GM18861 (cell line): ENCODE measurements around the gene KRTAP5-4.
"Not testable (repeated sequence)": the region's sequence is repeated elsewhere in the genome, so short reads cannot be mapped to it uniquely, and the experiment has no call there.

Experiments used
- ATAC-seq: cut with Tn5 transposase; IDR thresholded peaks from one replicate; pipeline ENCODE4 v1.9.1; 2021; ENCODE audit not compliant: unreplicated experiment

The KRTAP5-4 gene

DNA sequence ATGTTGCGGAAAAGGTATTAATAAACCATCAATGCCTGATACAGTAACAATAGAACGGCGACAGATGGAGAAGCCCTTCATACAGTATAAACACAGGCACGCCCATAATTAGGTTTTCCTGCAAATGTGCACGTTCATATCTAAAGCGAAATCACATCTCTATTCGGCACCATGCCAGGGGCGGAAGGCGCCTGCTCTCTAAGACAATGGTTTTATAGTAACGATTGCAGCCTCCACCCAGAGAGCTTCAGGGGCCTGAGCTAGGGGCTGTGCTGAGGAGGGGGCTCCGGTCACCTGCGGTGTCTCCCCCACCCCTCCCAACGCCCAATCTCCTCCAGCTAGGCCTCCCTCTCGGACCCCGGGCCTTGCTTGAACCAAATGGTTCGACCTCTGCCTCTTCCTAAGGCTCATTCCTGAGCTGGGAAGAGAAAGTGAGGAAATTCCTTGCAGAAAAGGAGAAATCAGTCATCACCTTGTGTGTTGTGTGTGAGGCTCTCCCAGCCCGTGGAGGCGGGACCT lies 17.2 kb upstream of the KRTAP5-4 start:
- no peak for ATAC-seq

- no peak for ATAC-seq
Measured at GRCh38 chr11:1638344-1638743, 16.4 kb upstream of the KRTAP5-4 start.

DNA sequence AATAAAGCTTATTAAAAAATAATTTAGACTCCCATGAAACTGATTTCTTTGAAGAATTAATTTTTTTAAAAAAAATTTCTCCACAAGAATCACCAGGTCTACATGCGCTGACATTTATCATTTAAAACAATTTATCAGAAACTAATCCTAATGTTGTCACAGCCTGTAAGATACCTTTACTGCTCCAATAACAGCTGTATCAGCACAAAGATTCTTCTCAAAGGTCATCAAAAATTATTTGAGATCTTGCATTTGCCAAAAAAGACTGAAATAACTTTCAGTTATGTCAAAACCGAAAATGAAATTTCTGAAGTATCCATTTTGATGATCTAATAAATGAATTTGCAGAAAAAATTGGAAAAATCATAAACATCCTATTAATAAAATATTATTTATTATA lies 15.7 kb upstream of the KRTAP5-4 start:
- ATAC-seq, result no peak

DNA sequence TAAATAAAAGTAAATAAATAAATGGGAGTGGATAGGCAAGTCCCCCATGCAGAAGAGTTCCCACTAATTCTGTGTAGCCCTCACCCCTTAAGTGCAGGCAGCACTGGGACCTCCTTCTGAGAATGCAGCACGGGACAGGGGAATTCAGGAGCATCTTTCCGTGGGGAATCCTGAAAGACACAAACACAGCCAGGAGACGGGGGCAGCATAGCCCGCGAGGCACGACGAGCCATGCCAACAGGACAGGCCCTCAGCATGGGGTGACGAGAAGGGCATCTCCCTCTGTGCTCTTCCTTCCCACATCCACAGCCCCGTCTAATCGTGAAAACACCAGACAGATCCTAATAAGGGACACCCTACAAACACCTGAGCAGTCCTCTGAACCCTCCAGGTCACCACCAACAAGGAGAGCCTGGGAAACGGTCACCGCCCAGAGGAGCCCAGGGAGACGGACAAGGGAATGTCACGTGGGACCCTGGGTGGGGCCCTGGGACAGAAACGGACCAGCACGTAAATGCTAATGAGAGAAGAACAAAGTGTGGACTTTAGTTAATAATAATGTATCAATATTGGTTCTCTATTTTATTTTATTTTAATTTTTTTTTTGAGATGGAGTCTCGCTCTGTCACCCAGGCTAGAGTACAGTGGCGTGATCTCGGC lies 14.5 kb upstream of the KRTAP5-4 start:
- no peak for ATAC-seq

DNA sequence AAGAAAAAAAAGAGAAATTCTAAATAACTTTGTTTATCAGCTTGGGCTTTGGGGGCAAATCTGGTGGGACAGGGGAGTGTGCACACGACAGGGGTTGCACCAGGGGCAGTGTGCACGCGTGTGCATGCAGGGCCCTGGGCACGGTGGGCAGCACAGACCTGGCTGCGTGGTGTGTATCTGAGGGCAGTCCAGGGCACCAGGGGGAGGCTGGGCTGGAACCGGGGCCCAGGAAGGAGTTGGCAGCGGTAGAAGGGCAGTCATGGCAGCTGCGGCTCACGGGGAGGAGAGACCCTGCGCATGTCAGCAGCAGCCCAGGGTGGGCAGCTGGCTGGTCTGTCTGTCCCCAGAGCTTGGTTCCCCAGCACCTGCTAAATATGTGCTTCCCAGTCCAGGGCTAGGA lies 11.9 kb upstream of the KRTAP5-4 start:
- ATAC-seq, result no peak

GRCh38 chr11:1632053-1632714 lies 10.2 kb upstream of the KRTAP5-4 start:
- ATAC-seq, result no peak

DNA sequence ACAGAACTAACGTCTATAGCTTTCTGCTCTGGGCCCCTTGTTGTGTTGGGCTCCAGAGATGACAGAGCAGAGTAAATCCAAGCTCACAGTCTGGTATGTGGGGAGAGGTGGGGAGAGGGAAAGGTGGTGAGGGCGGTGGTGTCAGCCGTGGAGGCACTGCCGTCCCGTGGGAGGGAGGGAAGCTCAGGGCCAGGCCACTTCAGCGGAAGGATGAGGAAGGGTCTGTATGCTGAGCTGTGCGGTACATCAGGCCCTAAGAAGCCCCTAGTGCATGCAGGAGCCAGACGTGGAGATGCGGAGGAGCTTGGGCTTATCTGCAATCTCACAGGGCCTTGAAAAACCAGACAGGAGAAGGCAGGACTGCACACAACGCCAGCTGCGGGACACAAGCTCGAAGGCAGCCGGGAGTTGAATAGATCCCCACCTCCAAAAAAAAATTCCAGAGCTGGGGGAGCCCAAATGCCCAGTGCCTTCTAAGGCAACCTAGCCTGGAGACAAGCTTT lies 9.2 kb upstream of the KRTAP5-4 start:
- no peak for ATAC-seq

DNA sequence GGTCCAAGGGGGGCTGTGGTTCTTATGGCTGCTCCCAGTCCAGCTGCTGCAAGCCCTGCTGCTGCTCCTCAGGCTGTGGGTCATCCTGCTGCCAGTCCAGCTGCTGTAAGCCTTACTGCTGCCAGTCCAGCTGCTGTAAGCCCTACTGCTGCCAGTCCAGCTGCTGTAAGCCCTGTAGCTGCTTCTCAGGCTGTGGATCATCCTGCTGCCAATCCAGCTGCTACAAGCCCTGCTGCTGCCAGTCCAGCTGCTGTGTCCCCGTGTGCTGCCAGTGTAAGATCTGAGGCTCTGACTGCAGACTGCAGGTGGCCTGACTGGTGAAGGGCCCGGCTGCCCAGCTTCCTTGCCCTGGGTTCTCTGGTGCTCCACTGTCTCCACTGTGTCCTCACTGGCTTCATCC lies 8.3 kb upstream of the KRTAP5-4 start:
- ATAC-seq, result no peak

DNA sequence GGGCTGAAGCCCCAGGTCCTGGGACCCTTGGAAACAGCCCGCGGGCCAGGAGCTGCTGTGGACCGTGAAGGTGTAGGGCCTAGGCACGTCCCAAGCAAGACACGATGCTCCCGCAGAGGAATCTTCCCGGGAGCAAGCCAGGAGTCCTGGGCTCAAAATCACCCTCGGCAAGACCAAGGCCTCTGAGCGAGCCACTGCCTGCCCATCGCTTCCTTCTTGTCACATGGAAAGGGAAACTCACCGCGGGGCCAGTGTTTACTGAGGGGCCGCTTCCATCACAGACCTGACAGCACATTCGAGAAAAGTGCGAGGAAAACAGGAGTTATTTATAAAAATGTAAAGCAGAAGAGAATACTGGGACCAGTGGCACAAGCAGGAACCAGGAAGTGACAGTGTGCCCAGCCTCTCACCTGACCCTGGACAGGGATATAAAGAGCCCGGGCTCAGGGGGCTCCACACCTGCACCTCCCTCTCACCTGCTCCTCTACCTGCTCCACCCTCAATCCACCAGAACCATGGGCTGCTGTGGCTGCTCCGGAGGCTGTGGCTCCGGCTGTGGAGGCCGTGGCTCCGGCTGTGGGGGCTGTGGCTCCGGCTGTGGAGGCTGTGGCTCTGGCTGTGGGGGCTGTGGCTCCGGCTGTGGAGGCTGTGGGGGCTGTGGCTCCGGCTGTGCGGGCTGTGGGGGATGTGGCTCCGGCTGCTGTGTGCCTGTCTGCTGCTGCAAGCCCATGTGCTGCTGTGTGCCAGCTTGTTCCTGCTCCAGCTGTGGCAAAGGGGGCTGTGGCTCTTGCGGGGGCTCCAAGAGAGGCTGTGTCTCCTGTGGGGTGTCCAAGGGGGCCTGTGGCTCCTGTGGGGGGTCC lies 7.6 kb upstream of the KRTAP5-4 start, which contains the start of gene KRTAP5-5:
Gene KRTAP5-5, plus strand, starts transcription at position 450 of the 860 bp plus-strand sequence. Its CDS starts 66 bp downstream, at position 516.
- no peak for ATAC-seq

DNA sequence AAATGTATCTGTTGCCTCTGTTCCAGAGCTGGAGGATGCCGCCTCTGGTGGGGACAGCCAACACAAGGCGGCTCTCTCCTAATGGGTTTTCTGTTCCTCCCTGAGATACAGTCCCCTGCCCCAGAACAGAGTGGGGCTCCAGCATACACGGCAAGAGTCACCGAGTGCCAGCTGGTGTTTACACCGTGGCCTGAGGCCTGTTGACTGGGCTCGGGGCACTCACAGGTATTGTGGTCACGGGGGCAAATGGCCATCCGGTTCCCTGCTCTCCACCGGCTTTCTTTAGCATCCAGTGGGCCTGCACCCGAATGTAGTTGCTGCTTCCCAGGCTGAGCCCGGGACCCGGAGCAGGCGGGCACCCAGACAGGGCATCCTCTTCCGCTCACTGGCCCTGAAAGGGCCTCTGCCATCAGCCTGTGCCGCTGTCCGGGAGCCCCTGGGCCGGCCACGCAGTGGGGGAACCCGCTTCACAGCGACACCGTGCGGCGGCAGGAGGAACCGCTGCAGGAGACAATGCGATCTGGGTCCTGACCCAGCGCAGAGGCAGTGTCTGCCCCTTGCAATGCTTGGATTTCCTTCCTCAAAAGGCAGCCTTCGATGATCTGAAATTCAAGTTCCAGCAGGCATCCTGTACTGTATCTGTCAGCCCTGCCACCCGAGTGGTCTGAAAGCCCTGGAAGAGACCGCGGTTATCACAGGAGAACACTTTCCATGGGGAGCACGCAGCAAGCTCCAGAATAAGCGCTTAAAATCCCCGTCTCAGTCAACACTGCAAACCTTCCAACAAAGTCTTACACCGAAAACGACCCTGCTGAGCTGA lies 6.8 kb upstream of the KRTAP5-4 start:
- ATAC-seq, result no peak

DNA sequence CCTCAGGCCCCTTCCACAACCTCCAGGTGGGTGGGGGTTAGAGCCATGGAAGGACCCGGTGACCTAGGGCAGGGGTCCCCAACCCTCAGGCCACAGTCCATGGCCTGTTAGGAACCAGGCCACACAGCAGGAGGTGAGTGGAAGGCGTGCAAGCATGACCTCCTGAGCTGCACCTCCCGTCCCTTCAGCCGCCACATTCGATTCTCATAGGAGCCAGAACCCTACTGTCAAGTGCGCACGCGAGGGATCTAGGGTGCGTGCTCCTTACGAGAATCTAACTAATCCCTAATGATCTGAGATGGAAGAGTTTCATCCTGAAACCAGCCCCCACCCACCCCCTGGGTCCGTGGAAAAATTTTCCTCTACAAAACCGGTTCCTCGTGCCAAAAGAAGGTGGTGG lies 3.6 kb upstream of the KRTAP5-4 start:
- no peak for ATAC-seq

DNA sequence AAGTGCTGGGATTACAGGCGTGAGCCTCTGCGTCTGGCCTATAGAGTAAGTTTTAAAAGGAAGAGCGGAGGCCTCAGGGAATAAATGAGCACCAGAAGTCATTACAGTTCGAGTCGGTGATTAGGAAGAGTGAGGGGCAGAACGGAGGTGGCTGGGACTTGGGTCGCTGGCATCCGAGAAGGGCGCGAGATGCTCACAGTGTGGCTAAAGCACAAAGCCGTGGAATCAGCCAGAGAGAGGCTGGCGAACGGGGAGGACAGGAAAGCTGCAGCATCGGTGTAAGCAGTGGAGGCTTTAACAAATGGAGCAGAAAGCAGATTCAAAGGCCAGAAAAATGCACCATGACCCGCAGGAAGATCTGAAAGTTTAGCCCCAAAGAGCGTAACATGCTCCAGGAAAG lies 2.7 kb upstream of the KRTAP5-4 start:
- no peak for ATAC-seq

GRCh38 chr11:1623716-1624115 lies 1.8 kb upstream of the KRTAP5-4 start:
- no peak for ATAC-seq

- ATAC-seq, result no peak
Measured at GRCh38 chr11:1619449-1619848, 2.5 kb downstream of the KRTAP5-4 start.

DNA sequence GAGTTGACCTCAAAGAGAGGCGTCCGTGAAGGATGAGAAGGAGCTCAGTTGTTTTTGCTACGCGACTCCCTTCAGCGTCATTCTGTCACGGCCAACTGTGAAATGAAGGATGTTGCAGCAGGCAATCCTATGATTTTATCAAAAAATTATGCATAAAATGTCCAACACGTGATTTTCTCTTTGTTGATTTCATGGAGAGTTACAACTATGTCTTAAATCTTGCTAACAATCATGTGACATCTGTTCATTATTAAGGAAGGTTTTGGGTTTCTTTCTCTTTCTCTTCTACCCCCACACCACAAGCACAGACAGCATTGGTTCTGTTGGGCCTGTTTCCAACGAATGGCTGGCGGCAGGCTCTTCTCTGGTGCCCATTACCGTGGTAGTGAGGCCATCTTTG lies 3.7 kb downstream of the KRTAP5-4 start:
- no peak for ATAC-seq

GRCh38 chr11:1608363-1608762 lies 13.6 kb downstream of the KRTAP5-4 start, which contains the start of gene KRTAP5-3:
KRTAP5-3 (minus strand) TSS chr11:1608463; CDS start chr11:1608385, 78 bp downstream.
- no peak for ATAC-seq

- ATAC-seq, result not testable (repeated sequence)
Measured at GRCh38 chr11:1607901-1608300, 14.0 kb downstream of the KRTAP5-4 start.

DNA sequence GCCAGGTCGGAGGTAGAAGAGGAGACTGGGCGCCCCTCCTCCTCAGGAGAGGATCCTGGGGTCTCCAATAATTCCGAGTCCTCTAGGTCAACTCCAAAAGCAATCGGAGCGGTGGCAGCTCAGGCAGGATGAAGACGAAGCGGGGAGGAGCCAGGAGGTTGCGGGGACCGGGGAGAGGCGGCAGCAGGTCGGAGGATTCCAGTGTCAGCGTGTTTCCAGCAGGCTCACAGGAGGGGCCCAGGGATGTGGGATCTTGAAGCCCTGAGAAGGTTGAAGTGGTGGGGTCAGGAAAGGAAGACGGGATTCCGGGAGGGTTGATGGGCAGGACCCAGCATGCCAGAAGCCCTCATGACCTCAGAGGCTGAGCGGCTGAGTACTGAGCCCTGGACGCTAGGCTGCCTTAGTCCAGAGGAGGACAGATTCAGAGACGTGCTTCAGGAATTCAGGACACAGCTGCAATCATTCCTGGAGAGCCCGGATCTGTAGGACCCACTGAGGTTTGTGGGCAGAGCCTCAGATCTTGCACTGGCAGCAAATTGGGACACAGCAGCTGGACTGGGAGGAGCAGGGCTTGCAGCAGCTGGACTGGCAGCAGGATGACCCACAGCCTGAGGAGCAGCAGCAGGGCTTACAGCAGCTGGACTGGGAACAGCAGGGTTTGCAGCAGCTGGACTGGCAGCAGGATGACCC lies 14.6 kb downstream of the KRTAP5-4 start:
- not testable (repeated sequence) for ATAC-seq

DNA sequence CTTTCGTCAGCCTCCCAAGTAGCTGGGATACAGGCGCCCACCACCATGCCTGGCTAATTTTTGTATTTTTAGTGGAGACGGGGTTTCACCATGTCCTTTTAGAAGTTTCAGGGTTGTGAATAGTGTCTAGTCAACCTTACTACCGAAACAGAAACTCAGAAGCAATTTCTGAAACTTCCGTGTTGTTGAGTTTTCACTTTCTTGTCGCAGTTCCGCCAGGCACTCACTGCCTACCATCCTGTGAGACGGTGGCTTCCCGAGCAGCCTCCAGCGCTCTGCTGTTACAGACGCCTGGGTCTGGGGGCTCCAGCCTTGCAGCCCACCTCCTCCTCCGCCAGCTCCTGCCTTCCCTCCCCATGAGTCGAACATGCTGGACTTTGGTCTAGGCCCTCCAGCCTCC lies 16.0 kb downstream of the KRTAP5-4 start:
- peak; percentile 91 for ATAC-seq

GRCh38 chr11:1604711-1605110 lies 17.2 kb downstream of the KRTAP5-4 start:
- ATAC-seq, result no peak
